Right atrium auricular region (tissue), 2 donors: ENCODE data around the gene KIF1B. TPM values are rescaled to one million over a fixed set of nuclear protein-coding genes. Genes with fewer than 3 reads are reported as not detected.
"Not testable (repeated sequence)": the region's sequence is repeated elsewhere in the genome, so short reads cannot be mapped to it uniquely, and the experiment has no call there.

Experiments used
- DNase-seq: peaks from one replicate; pipeline ENCODE4 v3.0.0-alpha.2; 2019; ENCODE audit warnings: low spot score
- H3K27ac ChIP-seq, 2 donors: fragments of 200-600 bp; sonication (generic); 1 replicate in 1 of 2; 2 replicates in 1 of 2; pipeline ENCODE4 v1.5.1; 2016 to 2019
- H3K27me3 ChIP-seq, 2 donors: fragments of 200-600 bp; sonication (generic); one replicate each; pipeline versions ENCODE4 v1.5.1 to v1.6.0; 2017 to 2019
- H3K36me3 ChIP-seq: fragments of 200-600 bp; sonication (generic); one replicate; pipeline ENCODE4 v1.5.1; 2016
- H3K4me1 ChIP-seq, 2 donors: fragments of 200-600 bp; sonication (generic); one replicate each; pipeline versions ENCODE4 v1.5.1 to v1.6.0; 2017 to 2019
- H3K4me3 ChIP-seq, 2 donors: fragments of 200-600 bp; sonication (generic); 1 replicate in 1 of 2; 2 replicates in 1 of 2; pipeline ENCODE4 v1.5.1; 2017 to 2019; ENCODE audit warnings: mild to moderate bottlenecking in 1 of 2, moderate library complexity in 1 of 2
- H3K9me3 ChIP-seq, 2 donors: fragments of 200-600 bp; sonication (generic); one replicate each; pipeline ENCODE4 v1.5.1; 2019
- CTCF ChIP-seq, 2 donors: fragments of 200-600 bp; sonication (generic); IDR thresholded peaks; one replicate each; pipeline ENCODE4 v1.5.1; 2019; ENCODE audit warnings: antibody characterized with exemption in 2 of 2
- total RNA-seq, 2 donors: library from RNA; depleted of rRNA; stranded (reverse); fragments of >200 nt; gene quantifications; one replicate each; pipeline ENCODE4 v1.1.0, GENCODE V29; 2016

Gene KIF1B
- total RNA-seq, 2 donors from 2014 or later: 55.7 to 63.9 TPM

- Histone ChIP-seq H3K27ac (peak overlapping the region; percentile 42 to 55), H3K4me3 (no peak overlapping the region), H3K27me3 (no peaks in the 10 kb centered on the region), H3K36me3 (no peaks in the 10 kb centered on the region), H3K4me1 (peaks cover 0 to 77% of the 10 kb centered on the region in 2 donors), H3K9me3 (no peaks in the 10 kb centered on the region)
- peak; percentile 28 for DNase-seq
- TF ChIP-seq CTCF (IDR thresholded peaks at IDR 0.05): no peak
Measured at GRCh38 chr1:10216090-10216749, 5.8 kb downstream of the KIF1B start.

- no peak overlapping the region for H3K4me3 ChIP-seq
- peaks cover 0 to 72% of the 10 kb centered on the region in 2 donors for H3K4me1 ChIP-seq
- H3K36me3 ChIP-seq: no peaks in the 10 kb centered on the region
- peak; percentile 40 for DNase-seq
- H3K9me3 ChIP-seq: no peaks in the 10 kb centered on the region
- H3K27ac ChIP-seq: peak overlapping the region; percentile 51 to 59
- no peaks in the 10 kb centered on the region for H3K27me3 ChIP-seq
- no peak for TF ChIP-seq CTCF (IDR thresholded peaks at IDR 0.05)
Measured at GRCh38 chr1:10217748-10218441, 7.5 kb downstream of the KIF1B start.

GRCh38 chr1:10220200-10220599 is 9.8 kb downstream of the KIF1B start:
- Histone ChIP-seq H3K9me3 (no peaks in the 10 kb centered on the region), H3K4me3 (no peak overlapping the region), H3K4me1 (peaks cover 0 to 71% of the 10 kb centered on the region in 2 donors), H3K27me3 (no peaks in the 10 kb centered on the region), H3K36me3 (no peaks in the 10 kb centered on the region), H3K27ac (no peak overlapping the region)
- no peak for DNase-seq
- TF ChIP-seq CTCF (IDR thresholded peaks at IDR 0.05): no peak

- H3K4me1 ChIP-seq: peaks cover 0 to 72% of the 10 kb centered on the region in 2 donors
- H3K36me3 ChIP-seq, H3K9me3 ChIP-seq, H3K4me3 ChIP-seq, H3K27me3 ChIP-seq, H3K27ac ChIP-seq: not testable (repeated sequence)
- peak; percentile 42 for DNase-seq
Measured at GRCh38 chr1:10220657-10221056, 10.3 kb downstream of the KIF1B start.

GRCh38 chr1:10225573-10225972 is 15.2 kb downstream of the KIF1B start:
- Histone ChIP-seq H3K27me3 (no peaks in the 10 kb centered on the region), H3K4me3 (no peak overlapping the region), H3K4me1 (peaks cover 0 to 41% of the 10 kb centered on the region in 2 donors), H3K36me3 (no peaks in the 10 kb centered on the region), H3K9me3 (no peaks in the 10 kb centered on the region), H3K27ac (no peak overlapping the region)
- no peak for TF ChIP-seq CTCF (IDR thresholded peaks at IDR 0.05)
- no peak for DNase-seq

GRCh38 chr1:10228528-10228927 is 18.2 kb downstream of the KIF1B start:
- H3K27me3 ChIP-seq: no peaks in the 10 kb centered on the region
- no peak overlapping the region for H3K4me3 ChIP-seq
- no peak overlapping the region for H3K27ac ChIP-seq
- H3K9me3 ChIP-seq: no peaks in the 10 kb centered on the region
- DNase-seq: no peak
- H3K36me3 ChIP-seq: no peaks in the 10 kb centered on the region
- peaks cover 0 to 28% of the 10 kb centered on the region in 2 donors for H3K4me1 ChIP-seq
- no peak for TF ChIP-seq CTCF (IDR thresholded peaks at IDR 0.05)
